ENCODE measurements around the gene THOC2.

Gene THOC2

DNA sequence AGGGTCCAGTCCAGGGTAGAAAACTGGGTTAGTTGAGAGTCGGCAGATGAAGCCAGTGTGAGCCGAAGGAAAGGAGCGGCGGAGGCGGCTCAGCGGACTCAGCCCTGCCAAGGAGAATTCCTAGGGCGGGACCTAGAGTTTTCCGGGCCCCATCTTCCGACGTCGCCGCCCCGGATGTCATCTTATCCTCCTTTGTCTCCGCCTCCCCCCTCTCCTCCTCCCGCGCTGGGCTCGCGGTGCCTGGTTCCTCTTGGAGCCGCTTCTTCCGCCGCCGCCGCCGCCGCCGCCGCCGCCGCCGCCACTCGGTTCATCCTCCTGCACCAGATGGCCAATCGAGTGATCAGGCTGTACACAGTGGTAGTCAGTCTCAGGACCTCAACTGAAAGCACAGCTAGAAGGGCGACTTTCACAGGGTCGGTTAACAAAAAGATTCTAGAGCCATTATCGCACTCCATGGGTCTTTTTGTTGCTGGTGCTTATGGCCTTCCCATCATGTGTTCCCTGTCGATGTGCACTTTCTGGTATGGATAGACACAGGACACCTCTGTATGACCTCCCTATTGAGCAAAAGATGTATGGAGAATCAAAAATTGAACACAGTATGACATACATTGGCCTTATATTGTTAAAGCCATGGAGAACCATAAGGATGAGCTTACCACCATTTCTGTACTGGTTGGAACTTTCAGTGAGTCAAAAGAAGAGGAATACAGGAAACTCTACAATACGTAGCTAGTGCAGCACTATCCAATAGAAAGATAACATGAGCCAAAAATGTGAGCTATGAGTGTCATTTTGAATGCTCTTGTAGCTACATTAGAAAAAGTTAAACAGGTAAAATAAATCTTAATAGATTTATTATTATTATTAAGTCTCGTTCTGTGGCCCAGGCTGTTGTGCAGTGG is 32.4 kb upstream of the THOC2 start (continued):
- TF ChIP-seq BCL11B (tag by site-specific recombination; IDR thresholded peaks at IDR 0.05; ENCODE audit: low read depth) (no peak), GLIS2 (tag by site-specific recombination; IDR thresholded peaks at IDR 0.05) (no peak), ZNF600 (tag by site-specific recombination; IDR thresholded peaks at IDR 0.05) (peak; percentile 26; the same call in 1 of the 2 replicates), ZSCAN16 (tag by site-specific recombination; IDR thresholded peaks at IDR 0.05) (no peak), ZNF670 (tag by site-specific recombination; IDR thresholded peaks at IDR 0.05; ENCODE audit: low read depth) (no peak), KLF1 (tag by site-specific recombination; IDR thresholded peaks at IDR 0.05) (peak; percentile 56), ZNF707 (tag by site-specific recombination; IDR thresholded peaks at IDR 0.05) (no peak), KLF8 (tag by site-specific recombination; IDR thresholded peaks at IDR 0.05) (peak; percentile 69), ZNF292 (tag by site-specific recombination; IDR thresholded peaks at IDR 0.05; ENCODE audit: borderline replicate concordance, low read depth) (no peak), ZNF530 (tag by site-specific recombination; IDR thresholded peaks at IDR 0.05; ENCODE audit: low read depth) (no peak), SP7 (tag by site-specific recombination; IDR thresholded peaks at IDR 0.05) (peak; percentile 47), ZNF629 (tag by site-specific recombination; IDR thresholded peaks at IDR 0.05) (peak; percentile 55; the same call in 1 of the 2 replicates), ZNF140 (tag by site-specific recombination; IDR thresholded peaks at IDR 0.05) (no peak)
- TF ChIP-seq, protein P1, sequence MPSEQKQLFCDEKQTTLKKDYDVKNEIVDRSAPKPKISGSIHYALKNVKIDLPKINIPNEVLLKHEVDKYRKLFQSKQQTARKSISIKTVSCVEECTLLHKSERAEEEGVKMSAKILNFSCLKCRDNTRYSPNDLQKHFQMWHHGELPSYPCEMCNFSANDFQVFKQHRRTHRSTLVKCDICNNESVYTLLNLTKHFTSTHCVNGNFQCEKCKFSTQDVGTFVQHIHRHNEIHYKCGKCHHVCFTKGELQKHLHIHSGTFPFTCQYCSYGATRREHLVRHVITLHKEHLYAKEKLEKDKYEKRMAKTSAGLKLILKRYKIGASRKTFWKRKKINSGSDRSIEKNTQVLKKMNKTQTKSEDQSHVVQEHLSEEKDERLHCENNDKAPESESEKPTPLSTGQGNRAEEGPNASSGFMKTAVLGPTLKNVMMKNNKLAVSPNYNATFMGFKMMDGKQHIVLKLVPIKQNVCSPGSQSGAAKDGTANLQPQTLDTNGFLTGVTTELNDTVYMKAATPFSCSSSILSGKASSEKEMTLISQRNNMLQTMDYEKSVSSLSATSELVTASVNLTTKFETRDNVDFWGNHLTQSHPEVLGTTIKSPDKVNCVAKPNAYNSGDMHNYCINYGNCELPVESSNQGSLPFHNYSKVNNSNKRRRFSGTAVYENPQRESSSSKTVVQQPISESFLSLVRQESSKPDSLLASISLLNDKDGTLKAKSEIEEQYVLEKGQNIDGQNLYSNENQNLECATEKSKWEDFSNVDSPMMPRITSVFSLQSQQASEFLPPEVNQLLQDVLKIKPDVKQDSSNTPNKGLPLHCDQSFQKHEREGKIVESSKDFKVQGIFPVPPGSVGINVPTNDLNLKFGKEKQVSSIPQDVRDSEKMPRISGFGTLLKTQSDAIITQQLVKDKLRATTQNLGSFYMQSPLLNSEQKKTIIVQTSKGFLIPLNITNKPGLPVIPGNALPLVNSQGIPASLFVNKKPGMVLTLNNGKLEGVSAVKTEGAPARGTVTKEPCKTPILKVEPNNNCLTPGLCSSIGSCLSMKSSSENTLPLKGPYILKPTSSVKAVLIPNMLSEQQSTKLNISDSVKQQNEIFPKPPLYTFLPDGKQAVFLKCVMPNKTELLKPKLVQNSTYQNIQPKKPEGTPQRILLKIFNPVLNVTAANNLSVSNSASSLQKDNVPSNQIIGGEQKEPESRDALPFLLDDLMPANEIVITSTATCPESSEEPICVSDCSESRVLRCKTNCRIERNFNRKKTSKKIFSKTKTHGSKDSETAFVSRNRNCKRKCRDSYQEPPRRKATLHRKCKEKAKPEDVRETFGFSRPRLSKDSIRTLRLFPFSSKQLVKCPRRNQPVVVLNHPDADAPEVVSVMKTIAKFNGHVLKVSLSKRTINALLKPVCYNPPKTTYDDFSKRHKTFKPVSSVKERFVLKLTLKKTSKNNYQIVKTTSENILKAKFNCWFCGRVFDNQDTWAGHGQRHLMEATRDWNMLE (tag by site-specific recombination; conservative IDR thresholded peaks at IDR 0.05; ENCODE audit: low read depth), result peak; percentile 44
- TF ChIP-seq, protein P2, sequence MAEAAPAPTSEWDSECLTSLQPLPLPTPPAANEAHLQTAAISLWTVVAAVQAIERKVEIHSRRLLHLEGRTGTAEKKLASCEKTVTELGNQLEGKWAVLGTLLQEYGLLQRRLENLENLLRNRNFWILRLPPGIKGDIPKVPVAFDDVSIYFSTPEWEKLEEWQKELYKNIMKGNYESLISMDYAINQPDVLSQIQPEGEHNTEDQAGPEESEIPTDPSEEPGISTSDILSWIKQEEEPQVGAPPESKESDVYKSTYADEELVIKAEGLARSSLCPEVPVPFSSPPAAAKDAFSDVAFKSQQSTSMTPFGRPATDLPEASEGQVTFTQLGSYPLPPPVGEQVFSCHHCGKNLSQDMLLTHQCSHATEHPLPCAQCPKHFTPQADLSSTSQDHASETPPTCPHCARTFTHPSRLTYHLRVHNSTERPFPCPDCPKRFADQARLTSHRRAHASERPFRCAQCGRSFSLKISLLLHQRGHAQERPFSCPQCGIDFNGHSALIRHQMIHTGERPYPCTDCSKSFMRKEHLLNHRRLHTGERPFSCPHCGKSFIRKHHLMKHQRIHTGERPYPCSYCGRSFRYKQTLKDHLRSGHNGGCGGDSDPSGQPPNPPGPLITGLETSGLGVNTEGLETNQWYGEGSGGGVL (tag by site-specific recombination; IDR thresholded peaks at IDR 0.05), result peak; percentile 66
- TF ChIP-seq, protein P3, sequence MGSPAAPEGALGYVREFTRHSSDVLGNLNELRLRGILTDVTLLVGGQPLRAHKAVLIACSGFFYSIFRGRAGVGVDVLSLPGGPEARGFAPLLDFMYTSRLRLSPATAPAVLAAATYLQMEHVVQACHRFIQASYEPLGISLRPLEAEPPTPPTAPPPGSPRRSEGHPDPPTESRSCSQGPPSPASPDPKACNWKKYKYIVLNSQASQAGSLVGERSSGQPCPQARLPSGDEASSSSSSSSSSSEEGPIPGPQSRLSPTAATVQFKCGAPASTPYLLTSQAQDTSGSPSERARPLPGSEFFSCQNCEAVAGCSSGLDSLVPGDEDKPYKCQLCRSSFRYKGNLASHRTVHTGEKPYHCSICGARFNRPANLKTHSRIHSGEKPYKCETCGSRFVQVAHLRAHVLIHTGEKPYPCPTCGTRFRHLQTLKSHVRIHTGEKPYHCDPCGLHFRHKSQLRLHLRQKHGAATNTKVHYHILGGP (tag by site-specific recombination; IDR thresholded peaks at IDR 0.05), result no peak
- TF ChIP-seq, protein P4, sequence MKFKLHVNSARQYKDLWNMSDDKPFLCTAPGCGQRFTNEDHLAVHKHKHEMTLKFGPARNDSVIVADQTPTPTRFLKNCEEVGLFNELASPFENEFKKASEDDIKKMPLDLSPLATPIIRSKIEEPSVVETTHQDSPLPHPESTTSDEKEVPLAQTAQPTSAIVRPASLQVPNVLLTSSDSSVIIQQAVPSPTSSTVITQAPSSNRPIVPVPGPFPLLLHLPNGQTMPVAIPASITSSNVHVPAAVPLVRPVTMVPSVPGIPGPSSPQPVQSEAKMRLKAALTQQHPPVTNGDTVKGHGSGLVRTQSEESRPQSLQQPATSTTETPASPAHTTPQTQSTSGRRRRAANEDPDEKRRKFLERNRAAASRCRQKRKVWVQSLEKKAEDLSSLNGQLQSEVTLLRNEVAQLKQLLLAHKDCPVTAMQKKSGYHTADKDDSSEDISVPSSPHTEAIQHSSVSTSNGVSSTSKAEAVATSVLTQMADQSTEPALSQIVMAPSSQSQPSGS (tag by site-specific recombination; IDR thresholded peaks at IDR 0.05; ENCODE audit: low read depth), result no peak
- TF ChIP-seq, protein P5, sequence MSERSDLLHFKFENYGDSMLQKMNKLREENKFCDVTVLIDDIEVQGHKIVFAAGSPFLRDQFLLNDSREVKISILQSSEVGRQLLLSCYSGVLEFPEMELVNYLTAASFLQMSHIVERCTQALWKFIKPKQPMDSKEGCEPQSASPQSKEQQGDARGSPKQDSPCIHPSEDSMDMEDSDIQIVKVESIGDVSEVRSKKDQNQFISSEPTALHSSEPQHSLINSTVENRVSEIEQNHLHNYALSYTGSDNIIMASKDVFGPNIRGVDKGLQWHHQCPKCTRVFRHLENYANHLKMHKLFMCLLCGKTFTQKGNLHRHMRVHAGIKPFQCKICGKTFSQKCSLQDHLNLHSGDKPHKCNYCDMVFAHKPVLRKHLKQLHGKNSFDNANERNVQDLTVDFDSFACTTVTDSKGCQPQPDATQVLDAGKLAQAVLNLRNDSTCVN (tag by site-specific recombination; optimal IDR thresholded peaks at IDR 0.05), result no peak
- TF ChIP-seq, protein P6, sequence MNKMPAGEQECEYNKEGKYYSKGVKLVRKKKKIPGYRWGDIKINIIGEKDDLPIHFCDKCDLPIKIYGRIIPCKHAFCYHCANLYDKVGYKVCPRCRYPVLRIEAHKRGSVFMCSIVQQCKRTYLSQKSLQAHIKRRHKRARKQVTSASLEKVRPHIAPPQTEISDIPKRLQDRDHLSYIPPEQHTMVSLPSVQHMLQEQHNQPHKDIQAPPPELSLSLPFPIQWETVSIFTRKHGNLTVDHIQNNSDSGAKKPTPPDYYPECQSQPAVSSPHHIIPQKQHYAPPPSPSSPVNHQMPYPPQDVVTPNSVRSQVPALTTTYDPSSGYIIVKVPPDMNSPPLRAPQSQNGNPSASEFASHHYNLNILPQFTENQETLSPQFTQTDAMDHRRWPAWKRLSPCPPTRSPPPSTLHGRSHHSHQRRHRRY (tag by site-specific recombination; IDR thresholded peaks at IDR 0.05), result no peak
- TF ChIP-seq, protein P7, sequence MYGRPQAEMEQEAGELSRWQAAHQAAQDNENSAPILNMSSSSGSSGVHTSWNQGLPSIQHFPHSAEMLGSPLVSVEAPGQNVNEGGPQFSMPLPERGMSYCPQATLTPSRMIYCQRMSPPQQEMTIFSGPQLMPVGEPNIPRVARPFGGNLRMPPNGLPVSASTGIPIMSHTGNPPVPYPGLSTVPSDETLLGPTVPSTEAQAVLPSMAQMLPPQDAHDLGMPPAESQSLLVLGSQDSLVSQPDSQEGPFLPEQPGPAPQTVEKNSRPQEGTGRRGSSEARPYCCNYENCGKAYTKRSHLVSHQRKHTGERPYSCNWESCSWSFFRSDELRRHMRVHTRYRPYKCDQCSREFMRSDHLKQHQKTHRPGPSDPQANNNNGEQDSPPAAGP (tag by site-specific recombination; IDR thresholded peaks at IDR 0.05), result no peak
- TF ChIP-seq, protein P8, sequence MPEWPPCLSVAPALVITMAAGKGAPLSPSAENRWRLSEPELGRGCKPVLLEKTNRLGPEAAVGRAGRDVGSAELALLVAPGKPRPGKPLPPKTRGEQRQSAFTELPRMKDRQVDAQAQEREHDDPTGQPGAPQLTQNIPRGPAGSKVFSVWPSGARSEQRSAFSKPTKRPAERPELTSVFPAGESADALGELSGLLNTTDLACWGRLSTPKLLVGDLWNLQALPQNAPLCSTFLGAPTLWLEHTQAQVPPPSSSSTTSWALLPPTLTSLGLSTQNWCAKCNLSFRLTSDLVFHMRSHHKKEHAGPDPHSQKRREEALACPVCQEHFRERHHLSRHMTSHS (tag by site-specific recombination; IDR thresholded peaks at IDR 0.05), result no peak

Data from HEK293 (cell line).